GM19397 (cell line): ENCODE measurements around the gene DNM3.

Experiments
- ATAC-seq: cut with Tn5 transposase; IDR thresholded peaks from one replicate; pipeline ENCODE4 v1.9.1; 2021; ENCODE audit warnings: mild to moderate bottlenecking, moderate library complexity; ENCODE audit not compliant: unreplicated experiment

DNM3 gene

DNA sequence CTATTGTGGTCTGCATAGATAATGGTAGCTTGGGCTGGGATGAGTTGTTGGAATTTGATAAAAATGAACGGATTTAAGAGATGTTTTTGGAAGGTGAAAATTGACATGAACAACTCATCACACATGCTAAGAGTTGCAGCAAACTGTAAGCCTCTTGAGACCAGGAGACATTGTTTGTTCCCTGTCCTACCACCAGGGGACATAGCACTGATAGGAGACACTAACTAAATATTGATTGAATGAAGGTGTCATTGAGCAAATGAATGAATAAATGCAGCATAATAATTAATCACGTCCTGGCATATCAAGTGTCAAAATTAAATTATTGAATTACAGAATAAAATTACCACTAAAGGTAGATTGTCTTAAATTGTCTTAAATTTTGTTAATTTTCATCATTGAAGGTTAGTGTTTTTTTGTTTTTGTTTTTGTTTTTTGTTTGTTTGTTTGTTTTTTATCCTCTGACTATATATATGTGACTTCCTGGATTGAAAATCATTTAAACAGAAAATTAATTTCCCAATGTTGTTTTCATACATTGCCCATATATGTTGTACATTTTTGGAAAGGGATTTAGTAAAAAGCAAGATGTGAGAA lies 293.9 kb downstream of the DNM3 start:
- no peak for ATAC-seq

DNA sequence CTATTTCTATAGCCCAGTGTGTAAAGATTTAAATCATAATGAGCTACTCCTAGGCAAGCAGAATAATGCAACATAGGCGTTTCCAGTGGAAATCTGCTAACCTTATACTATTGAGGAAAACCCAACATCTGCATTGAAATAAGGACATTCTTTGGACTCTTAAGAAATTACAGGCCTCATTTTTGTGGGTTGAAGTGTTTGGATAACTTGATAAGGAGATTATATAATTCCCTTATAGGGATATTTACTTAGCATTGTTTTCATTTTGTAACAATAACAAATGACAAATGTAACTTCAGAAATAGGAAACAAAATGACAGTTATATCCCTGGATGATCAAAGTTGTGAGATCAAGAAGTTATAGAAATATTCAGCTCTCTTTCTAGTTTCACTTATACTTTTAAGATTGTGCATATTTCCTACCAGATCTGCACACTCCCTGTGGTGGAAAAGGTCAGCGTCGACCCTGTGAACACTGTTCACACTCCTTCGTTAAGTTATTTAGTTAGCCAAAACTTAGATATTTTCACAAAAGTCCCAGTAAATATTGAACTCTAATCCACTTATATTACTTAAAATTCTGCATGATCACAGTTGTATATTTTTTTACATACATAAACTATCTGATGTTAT lies 294.8 kb downstream of the DNM3 start:
- no peak for ATAC-seq

DNA sequence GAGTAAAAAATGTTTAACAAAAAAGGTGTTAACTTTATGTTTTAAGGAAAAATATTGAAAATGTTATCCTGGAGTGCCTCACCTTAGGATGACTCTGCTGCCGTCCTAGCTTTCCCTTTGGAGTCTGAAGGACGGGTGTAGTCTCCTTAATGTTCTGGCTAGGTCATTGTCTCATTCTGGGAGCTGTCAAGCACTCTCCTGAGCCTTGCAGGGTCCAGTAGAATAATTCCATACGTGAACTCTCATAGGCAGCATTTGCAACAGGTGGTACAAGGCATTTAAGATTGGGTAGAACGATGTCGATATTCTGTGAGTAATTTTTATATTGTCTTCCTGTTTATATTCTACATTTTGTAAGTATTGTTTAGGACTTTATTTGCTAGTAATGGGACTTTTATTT lies 295.6 kb downstream of the DNM3 start:
- no peak for ATAC-seq

DNA sequence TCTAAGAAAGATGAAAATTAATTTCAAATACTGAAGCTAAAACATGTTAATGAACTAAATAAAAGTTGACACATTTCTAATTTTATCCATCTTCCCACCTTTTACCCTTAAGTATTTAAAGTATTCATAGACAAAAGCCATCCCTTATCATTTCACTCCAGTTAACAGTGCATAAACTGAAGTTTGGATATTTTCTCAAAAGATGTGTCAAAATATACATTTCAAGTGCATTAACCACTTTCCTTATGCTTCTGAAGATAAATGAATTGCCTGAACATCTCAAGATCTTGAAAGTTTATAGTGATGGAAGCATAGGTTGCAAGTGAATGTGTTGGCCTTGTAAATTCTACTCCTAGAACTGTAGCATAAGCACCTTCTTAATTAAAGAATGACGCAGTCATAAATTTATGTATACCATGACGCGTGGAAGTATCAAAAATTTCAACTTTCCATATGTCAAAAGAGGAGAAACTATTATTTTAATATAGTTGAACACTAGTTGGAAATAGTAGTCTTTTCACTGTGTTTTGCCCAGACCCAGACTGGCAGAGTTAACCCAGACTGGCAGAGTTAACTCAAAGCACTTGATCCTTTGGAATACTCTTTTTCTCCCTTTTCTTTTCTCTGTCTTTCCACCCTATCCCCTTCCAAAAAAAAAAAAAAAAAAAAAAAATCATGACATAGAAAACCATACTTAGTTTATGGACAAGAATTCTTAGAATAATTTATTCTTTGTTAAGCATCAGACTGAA lies 296.6 kb downstream of the DNM3 start:
- no peak for ATAC-seq

DNA sequence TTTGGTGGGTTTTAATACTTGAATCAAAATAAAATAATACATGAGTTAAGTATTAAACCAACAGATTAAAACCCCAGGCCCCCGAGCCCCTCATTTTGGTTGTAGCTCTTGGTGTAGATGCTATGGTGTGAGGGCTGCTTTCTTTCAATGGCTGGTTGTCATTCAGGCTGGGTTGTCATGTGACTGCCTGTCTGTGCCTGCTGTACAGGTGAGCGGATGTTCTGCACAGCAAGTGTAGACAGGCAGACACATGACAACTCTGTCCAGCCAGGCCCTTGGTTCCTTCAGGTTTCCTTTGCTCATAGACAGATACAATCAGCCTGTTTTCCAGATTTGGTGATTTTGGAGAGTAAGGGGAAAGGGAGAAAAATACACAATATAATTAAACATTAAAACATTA lies 297.3 kb downstream of the DNM3 start:
- ATAC-seq, result no peak

DNA sequence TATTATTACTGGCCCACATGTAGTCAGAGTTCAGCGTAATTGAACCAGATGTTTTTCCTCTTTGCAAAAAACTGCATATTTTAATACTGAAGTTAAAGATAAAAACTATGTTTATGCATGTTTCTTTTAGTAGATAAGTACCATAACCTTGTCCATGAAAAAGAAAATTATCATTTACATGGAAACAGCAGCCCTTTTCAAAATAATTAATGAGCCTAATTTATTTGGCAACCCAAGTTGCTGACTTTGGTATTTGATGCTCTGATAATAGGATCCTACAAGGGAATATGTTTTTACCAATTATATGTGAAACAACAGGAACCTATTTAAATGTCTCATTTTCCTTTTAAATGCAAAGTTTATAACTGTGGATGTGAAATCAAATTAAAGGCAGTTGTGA lies 297.9 kb downstream of the DNM3 start:
- no peak for ATAC-seq

DNA sequence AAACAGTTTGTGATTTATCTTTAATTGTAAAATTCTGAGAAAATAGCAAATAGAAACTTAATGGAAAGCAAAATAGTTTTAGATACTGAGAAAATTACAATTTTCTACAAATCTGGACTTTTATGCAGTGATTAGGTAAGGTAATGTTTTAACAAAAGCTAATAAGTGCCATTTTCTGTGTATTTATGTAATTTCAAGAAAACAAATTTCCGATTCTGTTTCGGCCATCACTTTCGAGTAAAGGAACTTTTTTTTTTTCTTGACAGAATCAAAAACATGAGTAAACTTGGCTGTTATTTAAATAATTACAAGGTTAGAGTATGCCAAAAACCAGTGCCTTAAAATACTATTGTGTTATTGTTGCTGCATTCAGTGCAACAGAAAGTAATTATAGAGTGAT lies 298.8 kb downstream of the DNM3 start:
- no peak for ATAC-seq

DNA sequence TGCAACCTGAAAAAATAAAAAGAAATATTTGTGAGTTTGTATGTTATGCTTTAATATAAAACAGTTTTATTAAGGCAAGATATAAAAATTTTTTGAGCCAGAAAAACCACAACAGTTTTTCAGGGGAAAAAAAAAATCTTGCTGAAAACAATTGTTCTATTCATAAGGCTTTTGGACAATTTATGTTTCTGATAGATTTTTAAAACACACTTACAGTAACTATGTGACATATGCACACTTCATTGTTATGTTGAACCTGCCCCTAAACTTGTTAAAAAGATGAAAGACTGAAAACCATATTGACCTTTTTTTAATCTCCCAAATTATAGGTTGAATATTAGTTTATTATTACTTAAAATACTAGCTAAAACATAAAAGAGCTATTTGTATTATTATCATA lies 299.3 kb downstream of the DNM3 start:
- ATAC-seq, result no peak

DNA sequence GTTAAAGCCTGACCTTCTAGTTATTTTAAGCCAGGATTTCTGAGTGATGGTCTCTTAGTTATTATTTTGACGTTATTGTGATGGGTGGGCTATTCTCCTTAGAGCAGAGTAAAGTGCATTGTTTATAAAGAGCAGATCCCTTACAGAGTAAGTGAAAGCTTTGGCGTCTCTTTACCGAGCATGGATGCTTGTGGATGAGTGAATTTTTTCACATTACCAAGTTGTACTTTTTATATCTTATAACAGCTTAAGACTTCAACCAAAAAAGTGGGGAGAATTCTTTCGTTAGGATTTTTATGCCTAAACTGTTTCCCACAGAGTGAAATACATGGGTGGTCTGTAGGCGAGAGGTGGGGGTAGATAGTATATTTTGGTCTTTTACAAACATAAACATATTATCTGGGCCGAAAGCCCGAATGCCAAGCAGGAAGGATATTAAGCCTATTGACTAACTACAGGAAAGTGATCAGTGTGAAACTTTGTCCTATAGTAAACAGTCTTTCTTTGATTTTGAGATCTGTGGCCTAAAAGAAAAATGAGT lies 300.1 kb downstream of the DNM3 start:
- no peak for ATAC-seq

DNA sequence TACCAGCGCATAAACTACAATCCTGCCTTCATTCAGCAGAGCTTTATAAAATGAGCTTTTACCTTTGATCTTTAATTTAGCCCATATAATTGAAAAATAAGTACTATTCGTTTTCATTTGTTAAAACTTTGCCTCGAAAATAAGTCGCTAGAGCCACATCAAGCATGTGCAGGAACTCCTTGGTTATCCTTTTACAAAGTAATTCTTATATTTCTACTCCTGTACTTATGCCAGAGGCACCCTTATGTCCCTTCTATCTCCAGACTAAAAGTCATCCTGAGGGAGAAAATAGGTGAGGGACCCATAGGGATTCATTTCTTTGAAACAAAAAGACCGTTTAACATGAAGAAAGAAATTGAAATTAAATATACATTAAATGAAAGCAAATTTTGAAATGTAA lies 301.0 kb downstream of the DNM3 start:
- ATAC-seq, result no peak

DNA sequence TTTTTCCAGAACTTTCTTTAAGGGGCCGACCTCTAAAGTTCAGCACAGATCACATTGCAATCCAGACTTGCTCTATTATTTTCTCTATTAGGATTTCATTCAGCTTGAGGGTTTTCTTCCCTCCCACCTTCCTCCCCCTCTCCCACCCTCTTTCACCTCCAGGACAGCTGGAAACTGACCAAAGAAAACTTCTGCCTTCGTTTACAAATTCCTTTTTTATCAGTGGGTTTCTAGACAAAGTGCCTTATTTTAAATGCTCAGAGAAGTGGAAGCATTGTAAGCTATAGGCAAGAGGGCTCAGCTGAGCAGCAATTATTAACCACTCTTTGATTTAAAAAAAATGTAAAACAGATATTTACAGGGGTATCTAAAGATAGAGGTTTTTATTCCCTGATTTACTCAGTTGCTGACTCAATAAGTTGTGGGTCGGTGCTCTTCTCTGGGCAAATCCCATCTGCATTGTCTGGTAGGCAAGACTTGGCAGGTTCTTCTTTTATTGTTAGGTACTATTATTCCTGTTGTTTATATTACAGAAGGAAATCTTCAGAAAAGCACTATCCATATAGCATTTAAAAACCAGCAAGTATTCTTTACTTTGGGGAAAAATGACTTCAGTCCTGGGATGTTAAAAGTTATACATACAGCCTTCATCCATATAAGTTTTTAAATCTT lies 302.2 kb downstream of the DNM3 start:
- no peak for ATAC-seq

DNA sequence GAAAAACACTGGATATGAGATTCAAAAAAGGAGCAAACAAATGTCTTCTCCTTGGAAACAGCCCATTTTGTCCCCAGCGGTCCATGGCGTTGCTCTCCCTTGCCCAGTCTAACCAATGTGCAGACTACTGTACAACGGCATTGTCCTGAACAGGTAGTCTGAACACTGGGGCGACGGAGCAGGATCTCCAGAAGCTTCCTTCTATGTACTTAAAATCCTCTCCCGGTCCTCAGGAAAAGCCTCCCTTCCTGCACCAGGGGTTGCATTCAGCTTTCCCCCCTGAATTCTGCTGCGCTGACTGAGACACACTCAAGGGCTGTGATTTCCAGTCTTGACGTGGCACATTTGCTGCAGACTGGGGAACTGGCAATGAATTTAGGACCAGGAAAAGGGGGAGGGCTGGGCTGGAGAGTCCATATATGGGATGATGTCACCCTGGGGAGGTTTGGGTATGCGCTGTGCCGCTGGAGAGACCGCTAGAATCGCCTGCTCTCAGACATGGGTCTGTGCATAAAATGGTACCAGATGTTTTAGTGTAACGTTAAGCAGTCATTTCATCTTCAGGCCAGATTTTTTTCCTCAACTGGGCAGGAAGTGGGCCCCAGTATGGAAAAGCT lies 303.3 kb downstream of the DNM3 start:
- no peak for ATAC-seq

DNA sequence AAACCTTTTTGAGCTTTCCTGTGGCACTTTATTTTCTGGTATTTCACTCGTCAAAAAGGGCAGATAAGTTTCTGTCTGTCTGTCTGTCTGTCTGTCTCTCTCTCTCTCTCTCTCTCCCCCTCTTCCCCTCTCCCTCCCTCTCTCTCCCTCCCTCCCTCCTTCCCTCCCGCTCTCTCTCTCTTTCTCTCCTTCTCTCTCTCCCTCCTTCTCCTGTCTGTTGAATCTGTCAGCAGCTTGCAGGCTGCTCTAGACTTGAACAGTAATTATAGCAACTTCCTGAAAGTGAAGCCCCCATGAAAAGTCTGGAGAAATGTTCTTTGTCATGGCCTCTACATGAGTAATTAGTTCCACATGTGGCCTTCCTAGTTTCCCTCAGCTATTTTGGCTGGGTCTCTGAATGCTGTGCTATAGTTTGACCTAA lies 303.9 kb downstream of the DNM3 start:
- no peak for ATAC-seq

DNA sequence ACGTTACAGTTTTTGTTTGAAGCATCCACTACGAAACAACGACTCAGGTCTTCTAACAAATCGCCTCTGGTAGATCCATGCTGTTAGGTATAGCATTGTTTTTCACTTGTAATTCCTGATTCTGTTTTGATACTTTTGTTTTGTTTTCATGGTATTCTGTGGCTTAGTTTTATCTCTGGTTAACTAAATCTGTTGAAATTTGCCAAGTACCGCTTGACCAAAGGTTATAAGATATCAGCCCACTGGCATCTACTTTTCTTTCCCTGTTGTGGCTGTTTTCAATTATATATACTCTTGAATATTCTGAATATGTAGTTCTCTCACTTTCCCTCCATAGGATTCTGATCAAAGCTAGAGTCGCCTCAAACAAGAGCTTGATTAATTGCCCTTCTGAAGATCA lies 304.4 kb downstream of the DNM3 start:
- ATAC-seq, result no peak

DNA sequence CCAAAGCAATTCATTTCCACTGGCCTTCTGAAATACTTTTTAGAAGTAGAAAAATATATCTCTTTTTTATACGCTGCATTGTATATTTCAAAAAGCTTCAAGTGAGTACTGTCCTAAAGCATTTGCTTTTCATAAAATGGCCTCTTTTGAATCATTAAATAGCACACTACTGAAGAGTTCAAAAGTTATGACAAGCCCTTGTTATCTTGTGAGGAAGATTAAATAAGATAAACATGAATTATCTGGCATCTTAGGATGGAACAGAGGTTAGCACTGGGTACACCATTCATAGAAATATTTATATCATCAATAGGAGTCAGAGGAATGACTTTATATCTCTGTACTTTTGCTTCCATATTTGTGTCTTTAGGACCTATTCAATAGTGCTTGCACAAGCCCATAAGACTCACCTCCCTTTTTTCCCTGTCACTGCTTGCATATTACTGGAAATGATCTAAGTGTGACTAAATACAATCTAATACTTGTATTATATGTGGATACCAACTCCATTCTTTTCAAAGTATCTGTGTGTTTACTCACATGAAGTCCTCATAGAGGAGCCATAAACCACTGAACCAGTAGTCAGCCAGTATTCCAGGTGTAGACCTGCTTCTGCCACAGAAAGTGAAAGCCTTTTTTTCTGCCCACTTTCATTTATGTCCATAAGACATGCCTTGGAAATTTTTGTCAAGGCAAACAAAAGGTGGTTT lies 305.0 kb downstream of the DNM3 start:
- ATAC-seq, result no peak

DNA sequence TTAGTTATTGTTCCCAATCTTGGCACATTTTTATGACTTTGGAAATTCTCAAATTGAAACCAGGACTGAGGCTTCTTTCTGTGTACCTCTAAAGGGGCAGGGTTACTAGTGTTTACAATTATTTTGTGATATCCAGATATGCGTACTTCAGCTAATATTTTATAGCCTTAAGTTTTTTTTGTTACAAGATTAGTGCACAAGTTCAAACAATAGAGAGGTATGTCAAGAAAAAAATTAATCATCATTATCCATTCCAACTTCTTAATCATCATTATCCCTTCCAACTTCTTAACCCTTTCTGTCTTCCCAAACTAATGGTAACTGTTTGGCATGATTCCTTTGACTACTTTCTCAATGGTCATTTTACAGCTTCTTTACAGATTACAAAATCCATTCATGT lies 306.2 kb downstream of the DNM3 start:
- ATAC-seq, result no peak

DNA sequence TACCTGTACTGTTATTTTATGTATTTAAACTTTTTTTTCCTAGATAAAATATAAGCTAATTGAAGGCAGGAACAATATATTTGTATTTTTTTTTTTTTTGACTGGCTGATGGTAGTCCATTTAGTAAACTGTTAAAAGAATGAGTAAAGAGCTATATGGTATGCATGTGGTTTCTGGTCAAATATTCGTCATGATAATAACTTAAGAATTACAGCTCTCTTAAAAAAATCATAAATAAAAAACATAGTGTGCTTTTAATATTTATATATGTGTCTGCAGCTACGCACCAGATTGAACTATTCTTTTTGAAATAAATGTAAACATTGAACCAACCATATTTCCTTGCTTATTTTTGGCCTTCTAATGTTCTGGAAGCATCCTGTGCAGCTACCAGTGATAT lies 306.9 kb downstream of the DNM3 start:
- no peak for ATAC-seq

DNA sequence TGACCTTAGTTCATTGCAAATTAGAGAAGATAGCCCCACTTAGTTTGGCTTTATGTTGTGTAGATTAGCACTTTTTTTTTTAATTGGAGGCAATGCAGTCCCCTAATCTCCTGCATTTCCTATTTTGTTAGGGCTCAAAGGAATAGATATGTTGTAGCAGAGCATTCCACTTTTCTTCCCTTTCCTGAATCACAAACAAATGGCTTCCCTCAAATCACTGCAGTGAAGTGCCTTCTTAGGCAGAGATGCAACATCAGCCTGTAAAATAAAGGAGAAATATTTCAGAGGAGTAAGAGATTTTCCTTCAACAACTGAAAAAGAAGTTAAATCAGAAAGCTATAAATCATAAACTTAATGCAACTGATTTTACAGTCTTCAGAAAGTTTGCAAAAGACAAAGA lies 307.4 kb downstream of the DNM3 start:
- ATAC-seq, result no peak

DNA sequence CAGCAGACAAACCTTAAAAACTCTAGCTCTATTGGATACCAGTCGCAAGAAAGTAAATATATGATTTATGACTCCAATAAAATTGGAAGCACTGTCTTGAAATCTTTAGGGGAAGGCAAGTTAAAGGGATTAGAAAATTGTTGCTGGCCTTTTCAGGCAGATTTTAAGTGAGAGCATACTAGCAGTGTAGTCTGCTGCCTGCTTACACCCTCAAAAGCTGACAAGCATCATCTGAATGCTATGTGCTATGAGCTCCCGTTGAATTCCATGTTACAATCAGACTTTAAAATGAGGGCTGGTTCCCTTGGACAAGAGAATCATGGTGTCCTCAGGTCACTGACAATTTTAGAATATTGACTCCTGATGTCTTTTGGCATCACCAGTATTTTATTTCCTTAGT lies 308.0 kb downstream of the DNM3 start:
- ATAC-seq, result no peak

DNA sequence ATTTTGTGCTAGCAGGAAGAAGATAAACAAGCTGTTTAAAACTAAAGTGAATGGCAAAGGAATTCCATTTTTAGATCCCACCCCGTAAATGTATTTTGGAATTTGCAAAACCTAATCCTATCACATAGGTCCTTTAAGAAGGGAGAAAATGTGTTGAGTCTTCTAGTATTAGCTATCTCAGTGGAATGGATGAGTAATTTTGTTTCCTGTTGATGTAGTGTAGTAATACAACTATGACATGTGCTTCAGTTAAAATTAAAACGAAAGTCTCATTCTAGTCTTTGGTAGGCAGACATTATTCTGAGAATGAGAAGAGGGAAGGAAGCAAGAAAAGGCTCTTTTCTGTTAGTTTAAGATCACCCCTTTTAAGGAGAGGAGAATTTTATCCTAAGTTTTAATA lies 313.3 kb downstream of the DNM3 start:
- ATAC-seq, result no peak

DNA sequence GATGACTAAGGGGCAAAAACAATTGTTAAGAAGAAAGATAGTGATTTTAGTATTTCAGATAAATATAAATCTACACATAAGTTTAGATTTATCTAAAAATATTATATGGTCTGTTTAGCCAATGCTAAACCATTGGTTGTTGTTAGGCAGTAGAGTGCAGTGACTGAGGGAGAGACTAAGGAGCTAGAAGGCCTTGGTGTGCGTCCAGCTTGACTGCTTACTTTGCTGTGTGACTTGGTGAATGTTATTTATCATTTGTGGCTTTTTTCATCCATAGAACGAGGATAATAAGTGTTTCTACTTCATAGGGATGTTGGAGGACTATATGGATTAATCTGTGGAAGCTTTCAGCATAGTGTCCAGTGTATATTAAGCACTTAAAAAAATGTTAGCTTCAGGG lies 314.5 kb downstream of the DNM3 start:
- no peak for ATAC-seq
